T-helper 1 cell treated with Interleukin-12 subunit alpha and Interleukin-12 subunit beta and Interleukin-4 antibody, amounts not matched to agents 30 μg/mL and 1 μg/mL, for 36 hours (primary cell): ENCODE data around the gene KDSR.

Experiments
- H3K27ac Mint-ChIP-seq: one replicate; pipeline ENCODE4 v1.8.0; 2021; ENCODE audit warnings: mild to moderate bottlenecking, mixed read lengths
- H3K27me3 Mint-ChIP-seq: one replicate; pipeline ENCODE4 v1.8.0; 2021; ENCODE audit warnings: low read depth, mixed read lengths
- H3K36me3 Mint-ChIP-seq: one replicate; pipeline ENCODE4 v1.8.0; 2021; ENCODE audit warnings: low read depth, mixed read lengths
- H3K4me1 Mint-ChIP-seq: one replicate; pipeline ENCODE4 v1.8.0; 2021; ENCODE audit warnings: low read depth, mixed read lengths
- H3K4me3 Mint-ChIP-seq: one replicate; pipeline ENCODE4 v1.8.0; 2021; ENCODE audit warnings: mild to moderate bottlenecking, moderate library complexity, mixed read lengths
- H3K9me3 Mint-ChIP-seq: one replicate; pipeline ENCODE4 v1.8.0; 2021; ENCODE audit warnings: mixed read lengths

Gene KDSR

GRCh38 chr18:63293935-63294334 is 73.1 kb downstream of the KDSR start:
- Mint-ChIP-seq H3K9me3 (no peaks in the 10 kb centered on the region), H3K4me1 (peaks cover 68% of the 10 kb centered on the region), H3K4me3 (peak overlapping the region; percentile 60), H3K36me3 (peaks cover 51% of the 10 kb centered on the region), H3K27ac (peak overlapping the region; percentile 52), H3K27me3 (no peaks in the 10 kb centered on the region)

- H3K9me3 Mint-ChIP-seq, result no peaks in the 10 kb centered on the region
- peaks cover 45% of the 10 kb centered on the region for H3K36me3 Mint-ChIP-seq
- peak overlapping the region; percentile 44 for H3K4me3 Mint-ChIP-seq
- H3K4me1 Mint-ChIP-seq, result peaks cover 59% of the 10 kb centered on the region
- peak overlapping the region; percentile 9 for H3K27ac Mint-ChIP-seq
- no peaks in the 10 kb centered on the region for H3K27me3 Mint-ChIP-seq
Observed at GRCh38 chr18:63292831-63293683, 73.9 kb downstream of the KDSR start.

- H3K9me3 Mint-ChIP-seq, result no peaks in the 10 kb centered on the region
- peak overlapping the region; percentile 82 for H3K27ac Mint-ChIP-seq
- peak overlapping the region; percentile 74 for H3K4me3 Mint-ChIP-seq
- H3K4me1 Mint-ChIP-seq, result peaks cover 53% of the 10 kb centered on the region
- H3K36me3 Mint-ChIP-seq, result peaks cover 38% of the 10 kb centered on the region
- no peaks in the 10 kb centered on the region for H3K27me3 Mint-ChIP-seq
Observed at GRCh38 chr18:63291278-63291677, 75.7 kb downstream of the KDSR start.

GRCh38 chr18:63290821-63291200 is 76.2 kb downstream of the KDSR start:
- Mint-ChIP-seq H3K27ac (peak overlapping the region; percentile 82), H3K36me3 (peaks cover 41% of the 10 kb centered on the region), H3K9me3 (no peaks in the 10 kb centered on the region), H3K4me3 (peak overlapping the region; percentile 74), H3K4me1 (peaks cover 57% of the 10 kb centered on the region), H3K27me3 (no peaks in the 10 kb centered on the region)

- peaks cover 39% of the 10 kb centered on the region for H3K36me3 Mint-ChIP-seq
Observed at GRCh38 chr18:63290166-63290820, 76.7 kb downstream of the KDSR start.

GRCh38 chr18:63288311-63288710 is 78.7 kb downstream of the KDSR start:
- Mint-ChIP-seq H3K27me3 (no peaks in the 10 kb centered on the region), H3K36me3 (peaks cover 39% of the 10 kb centered on the region), H3K9me3 (no peaks in the 10 kb centered on the region), H3K4me3 (no peak overlapping the region), H3K27ac (no peak overlapping the region), H3K4me1 (peaks cover 50% of the 10 kb centered on the region)

More at GRCh38 chr18:63290166-63290820, 76.7 kb downstream of the KDSR start:
- peak overlapping the region; percentile 74 for H3K4me3 Mint-ChIP-seq
- H3K9me3 Mint-ChIP-seq, result no peaks in the 10 kb centered on the region
- H3K27me3 Mint-ChIP-seq, result no peaks in the 10 kb centered on the region
- peaks cover 57% of the 10 kb centered on the region for H3K4me1 Mint-ChIP-seq
- peak overlapping the region; percentile 82 for H3K27ac Mint-ChIP-seq

GRCh38 chr18:63287691-63288220 is 79.2 kb downstream of the KDSR start:
- Mint-ChIP-seq H3K4me3 (no peak overlapping the region), H3K36me3 (peaks cover 33% of the 10 kb centered on the region), H3K27ac (no peak overlapping the region), H3K4me1 (peaks cover 45% of the 10 kb centered on the region), H3K9me3 (no peaks in the 10 kb centered on the region), H3K27me3 (no peaks in the 10 kb centered on the region)

- Mint-ChIP-seq H3K27me3 (no peaks in the 10 kb centered on the region), H3K36me3 (peaks cover 28% of the 10 kb centered on the region), H3K27ac (no peak overlapping the region), H3K4me1 (peaks cover 41% of the 10 kb centered on the region), H3K4me3 (no peak overlapping the region), H3K9me3 (no peaks in the 10 kb centered on the region)
Observed at GRCh38 chr18:63286926-63287325, 80.1 kb downstream of the KDSR start.

GRCh38 chr18:63284827-63285733 is 81.9 kb downstream of the KDSR start:
- H3K27ac Mint-ChIP-seq, result no peak overlapping the region
- H3K36me3 Mint-ChIP-seq, result peaks cover 34% of the 10 kb centered on the region
- peaks cover 31% of the 10 kb centered on the region for H3K4me1 Mint-ChIP-seq
- no peak overlapping the region for H3K4me3 Mint-ChIP-seq
- H3K9me3 Mint-ChIP-seq, result no peaks in the 10 kb centered on the region
- no peaks in the 10 kb centered on the region for H3K27me3 Mint-ChIP-seq

- Mint-ChIP-seq H3K9me3 (no peaks in the 10 kb centered on the region), H3K27me3 (no peaks in the 10 kb centered on the region), H3K27ac (no peak overlapping the region), H3K4me1 (peaks cover 31% of the 10 kb centered on the region), H3K4me3 (no peak overlapping the region), H3K36me3 (peaks cover 39% of the 10 kb centered on the region)
Observed at GRCh38 chr18:63284173-63284799, 82.7 kb downstream of the KDSR start.

- Mint-ChIP-seq H3K4me3 (no peak overlapping the region), H3K27me3 (no peaks in the 10 kb centered on the region), H3K36me3 (peaks cover 44% of the 10 kb centered on the region), H3K9me3 (no peaks in the 10 kb centered on the region), H3K27ac (no peak overlapping the region), H3K4me1 (peaks cover 38% of the 10 kb centered on the region)
Observed at GRCh38 chr18:63283305-63284094, 83.5 kb downstream of the KDSR start.

- Mint-ChIP-seq H3K4me1 (peaks cover 44% of the 10 kb centered on the region), H3K9me3 (no peaks in the 10 kb centered on the region), H3K27me3 (no peaks in the 10 kb centered on the region), H3K27ac (no peak overlapping the region), H3K4me3 (no peak overlapping the region), H3K36me3 (peaks cover 51% of the 10 kb centered on the region)
Observed at GRCh38 chr18:63282793-63283192, 84.2 kb downstream of the KDSR start.
